Stimulated activated CD4-positive, alpha-beta T cell treated with anti-CD3 and anti-CD28 coated beads, Interleukin-4, amount 100 ng/mL, for 24 hours (primary cell): ENCODE data around the gene ANKRD40CL.
A peak's percentile ranks its signal among the peaks of the same experiment; 100 is the strongest.
"Not testable (repeated sequence)": the region's sequence is repeated elsewhere in the genome, so short reads cannot be mapped to it uniquely, and the experiment has no call there.

Experiments
- DNase-seq: peaks from one replicate; pipeline ENCODE4 v3.0.0-alpha.2; 2020

Gene ANKRD40CL

GRCh38 chr17:50758524-50758923 lies 8.8 kb downstream of the ANKRD40CL start:
- no peak for DNase-seq

GRCh38 chr17:50754521-50754920 lies 12.8 kb downstream of the ANKRD40CL start:
- DNase-seq, result no peak

GRCh38 chr17:50749245-50749644 lies 18.1 kb downstream of the ANKRD40CL start:
- DNase-seq, result no peak

- DNase-seq, result no peak
Measured at GRCh38 chr17:50745631-50746030, 21.7 kb downstream of the ANKRD40CL start.

- no peak for DNase-seq
Measured at GRCh38 chr17:50739098-50739497, 28.2 kb downstream of the ANKRD40CL start.

- DNase-seq, result no peak
Measured at GRCh38 chr17:50737118-50737698, 30.1 kb downstream of the ANKRD40CL start.

GRCh38 chr17:50735287-50735686 lies 32.0 kb downstream of the ANKRD40CL start:
- DNase-seq, result no peak

GRCh38 chr17:50731575-50732460 lies 35.5 kb downstream of the ANKRD40CL start:
- DNase-seq, result no peak

- DNase-seq, result no peak
Measured at GRCh38 chr17:50728881-50729765, 38.2 kb downstream of the ANKRD40CL start.

- no peak for DNase-seq
Measured at GRCh38 chr17:50728112-50728429, 39.2 kb downstream of the ANKRD40CL start.

GRCh38 chr17:50725769-50726655 lies 41.3 kb downstream of the ANKRD40CL start:
- DNase-seq, result no peak

GRCh38 chr17:50724622-50725021 lies 42.7 kb downstream of the ANKRD40CL start:
- not testable (repeated sequence) for DNase-seq

- no peak for DNase-seq
Measured at GRCh38 chr17:50722746-50723145, 44.6 kb downstream of the ANKRD40CL start.

- DNase-seq, result no peak
Measured at GRCh38 chr17:50721194-50722010, 45.9 kb downstream of the ANKRD40CL start.

GRCh38 chr17:50719924-50720794 lies 47.2 kb downstream of the ANKRD40CL start:
- no peak for DNase-seq

GRCh38 chr17:50719144-50719923 lies 48.0 kb downstream of the ANKRD40CL start, which contains the start of gene LUC7L3:
Gene LUC7L3, plus strand, starts transcription at chr17:50719603. Its CDS starts 130 bp downstream, at chr17:50719733.
- peak; percentile 93 for DNase-seq

GRCh38 chr17:50715471-50715870 lies 51.8 kb downstream of the ANKRD40CL start:
- DNase-seq, result no peak

- DNase-seq, result no peak
Measured at GRCh38 chr17:50712641-50713040, 54.7 kb downstream of the ANKRD40CL start.
